GM12892 (cell line): ENCODE measurements around the gene USH1G.
"Not testable (repeated sequence)": the region's sequence is repeated elsewhere in the genome, so short reads cannot be mapped to it uniquely, and the experiment has no call there.

ENCODE experiments used
- POLR2A ChIP-seq: IDR thresholded peaks from 2 replicates; pipeline ENCODE4 v1.6.1; 2011; ENCODE audit warnings: low read depth, low read length, control low read depth
- POLR2AphosphoS5 ChIP-seq: IDR thresholded peaks from 2 replicates; pipeline ENCODE4 v1.6.1; 2011; ENCODE audit warnings: low read depth, low read length, control low read depth
- TAF1 ChIP-seq: IDR thresholded peaks from 2 replicates; pipeline ENCODE4 v1.6.1; 2011; ENCODE audit warnings: low read depth, mild to moderate bottlenecking, control low read depth, low read length, borderline replicate concordance

DNA sequence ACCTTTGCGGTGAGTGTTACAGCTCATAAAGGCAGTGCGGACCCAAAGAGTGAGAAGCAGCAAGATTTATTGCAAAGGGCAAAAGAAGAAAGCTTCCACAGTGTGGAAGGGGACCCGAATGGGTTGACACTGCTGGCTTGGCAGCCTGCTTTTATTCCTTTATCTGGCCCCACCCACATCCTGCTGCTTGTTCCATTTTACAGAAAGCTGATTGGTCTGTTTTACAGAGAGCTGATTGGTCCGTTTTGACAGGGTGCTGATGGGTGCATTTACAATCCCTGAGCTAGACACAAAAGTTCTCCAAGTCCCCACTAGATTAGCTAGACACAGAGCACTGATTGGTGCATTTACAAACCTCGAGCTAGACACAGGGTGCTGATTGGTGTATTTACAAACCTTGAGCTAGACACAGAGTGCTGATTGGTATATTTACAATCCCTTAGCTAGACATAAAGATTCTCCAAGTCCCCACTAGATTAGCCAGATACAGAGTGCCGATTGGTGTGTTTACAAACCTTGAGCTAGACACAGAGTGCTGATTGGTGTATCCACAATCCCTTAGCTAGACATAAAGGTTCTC, 16.8 kb downstream of the USH1G start:
- TF ChIP-seq POLR2AphosphoS5, POLR2A, TAF1: not testable (repeated sequence)
